ENCODE results near the gene FCMR. TPM values are rescaled to one million over a fixed set of nuclear protein-coding genes. Genes with fewer than 3 reads are reported as not detected.

The FCMR gene
- total and polyA plus RNA-seq, 2 donors, result 0.95 to 6.1 TPM

- H3K4me1 ChIP-seq (ENCODE audit: insufficient read depth), result no peaks in the 10 kb centered on the region
- H3K4me3 ChIP-seq (ENCODE audit: low read depth, low read length), result no peak overlapping the region
- no peaks in the 10 kb centered on the region for H3K36me3 ChIP-seq (ENCODE audit: insufficient read depth)
- WGBS, result 90% methylated on average over 3 of the region's 3 CpGs
- no peak for DNase-seq (ENCODE audit: extremely low spot score)
- no peak overlapping the region for H3K27ac ChIP-seq (ENCODE audit: low read depth)
Observed at GRCh38 chr1:206940588-206940936, 18.8 kb upstream of the FCMR start.

- Histone ChIP-seq H3K27ac (ENCODE audit: low read depth) (no peak overlapping the region), H3K4me3 (ENCODE audit: low read depth, low read length) (no peak overlapping the region), H3K36me3 (ENCODE audit: insufficient read depth) (no peaks in the 10 kb centered on the region), H3K4me1 (ENCODE audit: insufficient read depth) (no peaks in the 10 kb centered on the region)
- no peak for DNase-seq (ENCODE audit: extremely low spot score)
- 88% methylated on average over 9 of the region's 9 CpGs for WGBS
Observed at GRCh38 chr1:206939841-206940587, 18.3 kb upstream of the FCMR start.

GRCh38 chr1:206939131-206939530 lies 17.4 kb upstream of the FCMR start:
- H3K27ac ChIP-seq (ENCODE audit: low read depth), result no peak overlapping the region
- H3K4me1 ChIP-seq (ENCODE audit: insufficient read depth), result no peaks in the 10 kb centered on the region
- WGBS, result 92% methylated on average over 13 of the region's 13 CpGs
- DNase-seq (ENCODE audit: extremely low spot score), result no peak
- no peaks in the 10 kb centered on the region for H3K36me3 ChIP-seq (ENCODE audit: insufficient read depth)
- no peak overlapping the region for H3K4me3 ChIP-seq (ENCODE audit: low read depth, low read length)

- DNase-seq (ENCODE audit: extremely low spot score), result no peak
- Histone ChIP-seq H3K27ac (ENCODE audit: low read depth) (no peak overlapping the region), H3K4me3 (ENCODE audit: low read depth, low read length) (no peak overlapping the region), H3K4me1 (ENCODE audit: insufficient read depth) (no peaks in the 10 kb centered on the region), H3K36me3 (ENCODE audit: insufficient read depth) (no peaks in the 10 kb centered on the region)
- 87% methylated on average over 6 of the region's 6 CpGs for WGBS
Observed at GRCh38 chr1:206937425-206937824, 15.7 kb upstream of the FCMR start.

GRCh38 chr1:206935491-206936067 lies 13.8 kb upstream of the FCMR start:
- no peaks in the 10 kb centered on the region for H3K4me1 ChIP-seq (ENCODE audit: insufficient read depth)
- DNase-seq (ENCODE audit: extremely low spot score), result no peak
- H3K27ac ChIP-seq (ENCODE audit: low read depth), result no peak overlapping the region
- WGBS, result 64% methylated on average over 19 of the region's 19 CpGs
- no peak overlapping the region for H3K4me3 ChIP-seq (ENCODE audit: low read depth, low read length)
- no peaks in the 10 kb centered on the region for H3K36me3 ChIP-seq (ENCODE audit: insufficient read depth)

GRCh38 chr1:206933333-206933945 lies 11.7 kb upstream of the FCMR start:
- Histone ChIP-seq H3K4me3 (ENCODE audit: low read depth, low read length) (no peak overlapping the region), H3K27ac (ENCODE audit: low read depth) (no peak overlapping the region), H3K36me3 (ENCODE audit: insufficient read depth) (no peaks in the 10 kb centered on the region), H3K4me1 (ENCODE audit: insufficient read depth) (no peaks in the 10 kb centered on the region)
- DNase-seq (ENCODE audit: extremely low spot score), result no peak
- 70% methylated on average over 8 of the region's 8 CpGs for WGBS

- Histone ChIP-seq H3K27ac (ENCODE audit: low read depth) (no peak overlapping the region), H3K36me3 (ENCODE audit: insufficient read depth) (no peaks in the 10 kb centered on the region), H3K4me1 (ENCODE audit: insufficient read depth) (no peaks in the 10 kb centered on the region), H3K4me3 (ENCODE audit: low read depth, low read length) (no peak overlapping the region)
- DNase-seq (ENCODE audit: extremely low spot score), result no peak
- 68% methylated on average over 8 of the region's 8 CpGs for WGBS
Observed at GRCh38 chr1:206932177-206932576, 10.4 kb upstream of the FCMR start.

GRCh38 chr1:206931709-206932108 lies 10.0 kb upstream of the FCMR start:
- Histone ChIP-seq H3K36me3 (ENCODE audit: insufficient read depth) (no peaks in the 10 kb centered on the region), H3K27ac (ENCODE audit: low read depth) (no peak overlapping the region), H3K4me1 (ENCODE audit: insufficient read depth) (no peaks in the 10 kb centered on the region), H3K4me3 (ENCODE audit: low read depth, low read length) (no peak overlapping the region)
- no peak for DNase-seq (ENCODE audit: extremely low spot score)
- WGBS, result 72% methylated on average over 6 of the region's 6 CpGs

- H3K4me3 ChIP-seq (ENCODE audit: low read depth, low read length), result no peak overlapping the region
- 81% methylated on average over 17 of the region's 17 CpGs for WGBS
- no peak overlapping the region for H3K27ac ChIP-seq (ENCODE audit: low read depth)
- no peaks in the 10 kb centered on the region for H3K36me3 ChIP-seq (ENCODE audit: insufficient read depth)
- H3K4me1 ChIP-seq (ENCODE audit: insufficient read depth), result no peaks in the 10 kb centered on the region
- DNase-seq (ENCODE audit: extremely low spot score), result no peak
Observed at GRCh38 chr1:206930210-206930798, 8.6 kb upstream of the FCMR start.

- Histone ChIP-seq H3K4me1 (ENCODE audit: insufficient read depth) (no peaks in the 10 kb centered on the region), H3K27ac (ENCODE audit: low read depth) (no peak overlapping the region), H3K36me3 (ENCODE audit: insufficient read depth) (no peaks in the 10 kb centered on the region), H3K4me3 (ENCODE audit: low read depth, low read length) (no peak overlapping the region)
- WGBS, result 86% methylated on average over 6 of the region's 6 CpGs
- no peak for DNase-seq (ENCODE audit: extremely low spot score)
Observed at GRCh38 chr1:206929524-206929923, 7.8 kb upstream of the FCMR start.

- no peaks in the 10 kb centered on the region for H3K36me3 ChIP-seq (ENCODE audit: insufficient read depth)
- H3K4me3 ChIP-seq (ENCODE audit: low read depth, low read length), result no peak overlapping the region
- H3K4me1 ChIP-seq (ENCODE audit: insufficient read depth), result no peaks in the 10 kb centered on the region
- no peak overlapping the region for H3K27ac ChIP-seq (ENCODE audit: low read depth)
- DNase-seq (ENCODE audit: extremely low spot score), result no peak
- 79% methylated on average over 2 of the region's 2 CpGs for WGBS
Observed at GRCh38 chr1:206926286-206926685, 4.5 kb upstream of the FCMR start.

GRCh38 chr1:206925106-206925736 lies 3.5 kb upstream of the FCMR start:
- Histone ChIP-seq H3K27ac (ENCODE audit: low read depth) (no peak overlapping the region), H3K4me1 (ENCODE audit: insufficient read depth) (no peaks in the 10 kb centered on the region), H3K4me3 (ENCODE audit: low read depth, low read length) (no peak overlapping the region), H3K36me3 (ENCODE audit: insufficient read depth) (no peaks in the 10 kb centered on the region)
- WGBS, result 77% methylated on average over 11 of the region's 11 CpGs
- DNase-seq (ENCODE audit: extremely low spot score), result no peak

GRCh38 chr1:206924592-206925105 lies 2.9 kb upstream of the FCMR start:
- DNase-seq (ENCODE audit: extremely low spot score), result no peak
- WGBS, result 73% methylated on average over 8 of the region's 8 CpGs
- H3K4me3 ChIP-seq (ENCODE audit: low read depth, low read length), result no peak overlapping the region
- H3K4me1 ChIP-seq (ENCODE audit: insufficient read depth), result no peaks in the 10 kb centered on the region
- H3K27ac ChIP-seq (ENCODE audit: low read depth), result no peak overlapping the region
- no peaks in the 10 kb centered on the region for H3K36me3 ChIP-seq (ENCODE audit: insufficient read depth)
